Loucy (cell line): ENCODE measurements around the gene AUP1.

Experiments
- H2AFZ ChIP-seq: fragments of 200-600 bp; sonication (generic); 2 replicates; pipeline ENCODE4 v1.6.0; 2016; ENCODE audit warnings: antibody characterized with exemption, mild to moderate bottlenecking, low read length, moderate library complexity
- H3F3A ChIP-seq: fragments of 200-600 bp; 2 replicates; pipeline ENCODE4 v1.6.0; 2016; ENCODE audit warnings: antibody characterized with exemption, low read depth, mild to moderate bottlenecking
- H3K27me3 ChIP-seq: fragments of 200-600 bp; sonication (generic); 2 replicates; pipeline ENCODE4 v1.6.1; 2014; ENCODE audit warnings: low read length, mild to moderate bottlenecking; ENCODE audit not compliant: insufficient read depth, poor library complexity, severe bottlenecking
- H3K36me3 ChIP-seq: fragments of 200-600 bp; sonication (generic); 2 replicates; pipeline ENCODE4 v1.6.1; 2016; ENCODE audit warnings: low read length; ENCODE audit not compliant: insufficient read depth
- H3K4me1 ChIP-seq: fragments of 200-600 bp; sonication (generic); 2 replicates; pipeline ENCODE4 v1.5.1; 2014; ENCODE audit warnings: low read length, mild to moderate bottlenecking; ENCODE audit not compliant: insufficient read depth, poor library complexity, severe bottlenecking
- H3K4me2 ChIP-seq: fragments of 200-600 bp; sonication (generic); 2 replicates; pipeline ENCODE4 v1.6.0; 2014; ENCODE audit warnings: antibody characterized with exemption, low read length, low read depth, mild to moderate bottlenecking; ENCODE audit not compliant: poor library complexity, severe bottlenecking
- H3K4me3 ChIP-seq: fragments of 200-600 bp; sonication (generic); 2 replicates; pipeline ENCODE4 v1.5.1; 2014; ENCODE audit warnings: low read length, mild to moderate bottlenecking, mixed read lengths; ENCODE audit not compliant: poor library complexity, severe bottlenecking
- H3K79me2 ChIP-seq: fragments of 200-600 bp; sonication (generic); 2 replicates; pipeline ENCODE4 v1.6.1; 2014; ENCODE audit warnings: low read length; ENCODE audit not compliant: insufficient read depth
- H3K9ac ChIP-seq: fragments of 200-600 bp; sonication (generic); 2 replicates; pipeline ENCODE4 v1.6.0; 2014; ENCODE audit warnings: mild to moderate bottlenecking, low read depth, low read length, moderate library complexity; ENCODE audit not compliant: poor library complexity, severe bottlenecking
- H3K9me2 ChIP-seq: fragments of 200-600 bp; sonication (generic); replicated peaks from 2 replicates; pipeline ENCODE4 v1.6.1; 2016; ENCODE audit warnings: low read depth, low read length, mixed read lengths
- H3K9me3 ChIP-seq: fragments of 200-600 bp; sonication (generic); 2 replicates; pipeline ENCODE4 v1.6.1; 2014; ENCODE audit warnings: mild to moderate bottlenecking, antibody characterized with exemption, low read length, low read depth; ENCODE audit not compliant: insufficient read depth
- H4K20me1 ChIP-seq: fragments of 200-600 bp; sonication (generic); 2 replicates; pipeline ENCODE4 v1.6.0; 2014; ENCODE audit warnings: antibody characterized with exemption, low read length, mild to moderate bottlenecking; ENCODE audit not compliant: insufficient read depth, poor library complexity, severe bottlenecking
- CTCF ChIP-seq: fragments of 200-600 bp; sonication (generic); conservative IDR thresholded peaks from 2 replicates; pipeline ENCODE4 v1.5.1; 2014; ENCODE audit warnings: mild to moderate bottlenecking, antibody characterized with exemption, low read length
- EZH2phosphoT487 ChIP-seq: fragments of 200-600 bp; IDR thresholded peaks from 2 replicates; pipeline ENCODE4 v1.6.1; 2018; ENCODE audit warnings: antibody characterized with exemption, mild to moderate bottlenecking, moderate library complexity, borderline replicate concordance

The AUP1 gene

GRCh38 chr2:74551942-74552913 is 22.7 kb upstream of the AUP1 start:
- peaks cover 37% of the 10 kb centered on the region for H3K4me1 ChIP-seq
- no peaks in the 10 kb centered on the region for H3F3A ChIP-seq
- no peaks in the 10 kb centered on the region for H3K27me3 ChIP-seq
- no peak overlapping the region for H3K9ac ChIP-seq
- H3K79me2 ChIP-seq, result peaks cover 26% of the 10 kb centered on the region
- H2AFZ ChIP-seq, result no peak overlapping the region
- TF ChIP-seq CTCF (no peak), EZH2phosphoT487 (no peak)
- H3K4me2 ChIP-seq, result no peak overlapping the region
- H3K9me3 ChIP-seq, result no peaks in the 10 kb centered on the region
- H3K36me3 ChIP-seq, result no peaks in the 10 kb centered on the region
- peaks cover 9% of the 10 kb centered on the region for H4K20me1 ChIP-seq
- no peaks in the 10 kb centered on the region for H3K9me2 ChIP-seq
- H3K4me3 ChIP-seq, result no peak overlapping the region

- Histone ChIP-seq H3F3A (no peaks in the 10 kb centered on the region), H3K9ac (no peak overlapping the region), H3K36me3 (no peaks in the 10 kb centered on the region), H2AFZ (no peak overlapping the region), H3K4me3 (no peak overlapping the region), H4K20me1 (peaks cover 9% of the 10 kb centered on the region), H3K4me2 (no peak overlapping the region), H3K27me3 (no peaks in the 10 kb centered on the region), H3K4me1 (peaks cover 31% of the 10 kb centered on the region), H3K9me3 (no peaks in the 10 kb centered on the region), H3K79me2 (peaks cover 26% of the 10 kb centered on the region), H3K9me2 (no peaks in the 10 kb centered on the region)
- no peak for TF ChIP-seq CTCF
- no peak for TF ChIP-seq EZH2phosphoT487
Measured at GRCh38 chr2:74551530-74551929, 22.0 kb upstream of the AUP1 start.

GRCh38 chr2:74550231-74550630 is 20.7 kb upstream of the AUP1 start:
- TF ChIP-seq CTCF (no peak), EZH2phosphoT487 (no peak)
- H3K36me3 ChIP-seq, result no peaks in the 10 kb centered on the region
- no peak overlapping the region for H3K4me3 ChIP-seq
- H3K9me3 ChIP-seq, result no peaks in the 10 kb centered on the region
- no peaks in the 10 kb centered on the region for H3K27me3 ChIP-seq
- no peak overlapping the region for H3K4me2 ChIP-seq
- no peaks in the 10 kb centered on the region for H3F3A ChIP-seq
- H2AFZ ChIP-seq, result no peak overlapping the region
- H3K79me2 ChIP-seq, result peaks cover 13% of the 10 kb centered on the region
- no peak overlapping the region for H3K9ac ChIP-seq
- peaks cover 3% of the 10 kb centered on the region for H4K20me1 ChIP-seq
- peaks cover 18% of the 10 kb centered on the region for H3K4me1 ChIP-seq
- H3K9me2 ChIP-seq, result no peaks in the 10 kb centered on the region
